HG03439 (cell line): ENCODE data around the gene ARMC10.
"Not testable (repeated sequence)": the region's sequence is repeated elsewhere in the genome, so short reads cannot be mapped to it uniquely, and the experiment has no call there.

Source experiments
- ATAC-seq: cut with Tn5 transposase; IDR thresholded peaks from one replicate; pipeline ENCODE4 v1.9.1; 2021; ENCODE audit warnings: mild to moderate bottlenecking, moderate library complexity; ENCODE audit not compliant: unreplicated experiment

Gene ARMC10

DNA sequence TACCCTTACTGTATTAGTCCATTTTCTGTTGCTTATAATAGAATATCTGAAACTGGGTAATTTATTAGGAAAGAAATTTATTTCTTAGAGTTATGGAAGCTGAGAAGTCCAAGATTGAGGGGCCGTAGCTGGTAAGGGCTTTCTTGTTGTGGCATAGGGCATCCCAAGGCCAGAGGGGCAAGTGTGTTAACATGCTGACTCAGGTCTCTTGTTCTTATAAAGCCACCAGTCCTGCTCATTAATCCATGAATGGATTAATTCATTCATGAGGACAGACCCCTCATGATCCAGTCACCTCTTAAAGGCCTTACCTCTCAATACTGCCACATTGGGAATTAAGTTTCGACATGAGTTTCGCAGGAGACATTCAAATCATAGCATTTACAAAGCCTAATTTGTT is 2.4 kb downstream of the ARMC10 start:
- no peak for ATAC-seq

DNA sequence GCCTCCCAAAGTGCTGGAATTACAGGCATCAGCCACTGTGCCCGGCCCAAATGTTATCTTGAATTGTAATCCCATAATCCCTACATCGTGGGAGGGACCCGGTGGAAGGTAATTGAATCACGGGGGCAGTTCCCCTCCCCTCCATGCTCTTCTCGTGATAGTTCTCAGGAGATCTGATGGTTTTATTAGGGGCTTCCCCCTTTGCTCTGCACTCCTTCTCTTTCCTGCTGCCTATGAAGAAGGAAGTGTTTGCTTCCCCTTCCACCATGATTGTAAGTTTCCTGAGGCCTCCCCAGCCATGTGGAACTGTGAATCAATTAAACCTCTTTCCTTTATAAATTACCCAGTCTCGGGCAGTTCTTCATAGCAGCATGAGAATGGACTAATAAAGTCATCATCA is 3.3 kb downstream of the ARMC10 start:
- not testable (repeated sequence) for ATAC-seq

DNA sequence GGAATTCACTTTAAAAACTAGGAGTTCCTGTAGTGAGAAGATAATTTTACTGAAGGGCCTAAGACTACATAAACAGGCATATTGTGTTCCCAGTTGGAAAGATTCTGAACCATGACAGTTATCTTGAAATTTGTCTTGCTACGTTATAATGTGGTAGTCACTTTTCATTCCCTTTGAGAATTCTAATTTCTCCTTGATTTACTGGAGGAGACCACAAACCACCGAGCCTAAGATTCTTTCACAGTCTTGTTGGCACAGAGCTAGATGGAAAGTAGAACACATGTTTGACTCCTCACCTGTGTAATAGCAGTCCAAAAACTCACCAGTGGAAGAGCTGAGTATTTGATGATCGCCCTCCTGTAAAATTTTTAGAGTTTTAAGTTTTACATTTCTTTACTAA is 4.9 kb downstream of the ARMC10 start:
- ATAC-seq: no peak

DNA sequence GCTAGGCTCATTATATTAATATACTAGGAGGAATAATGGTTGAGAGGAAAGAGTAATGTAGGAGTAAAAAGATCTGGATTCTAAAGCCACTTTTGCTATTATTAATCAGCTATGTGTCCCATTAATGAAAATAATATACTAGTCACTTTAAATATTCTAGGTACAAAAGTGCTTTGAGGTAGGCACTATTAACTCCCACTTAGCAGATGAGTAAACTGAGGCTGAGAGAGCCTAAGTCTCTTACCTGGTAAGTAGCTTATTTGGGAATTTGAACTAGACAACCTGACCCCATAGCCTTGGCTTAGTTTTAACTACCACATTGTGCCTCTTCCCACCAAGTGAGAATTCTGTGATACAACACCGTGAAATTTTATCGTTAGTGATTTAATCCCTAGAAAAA is 6.0 kb downstream of the ARMC10 start:
- no peak for ATAC-seq

DNA sequence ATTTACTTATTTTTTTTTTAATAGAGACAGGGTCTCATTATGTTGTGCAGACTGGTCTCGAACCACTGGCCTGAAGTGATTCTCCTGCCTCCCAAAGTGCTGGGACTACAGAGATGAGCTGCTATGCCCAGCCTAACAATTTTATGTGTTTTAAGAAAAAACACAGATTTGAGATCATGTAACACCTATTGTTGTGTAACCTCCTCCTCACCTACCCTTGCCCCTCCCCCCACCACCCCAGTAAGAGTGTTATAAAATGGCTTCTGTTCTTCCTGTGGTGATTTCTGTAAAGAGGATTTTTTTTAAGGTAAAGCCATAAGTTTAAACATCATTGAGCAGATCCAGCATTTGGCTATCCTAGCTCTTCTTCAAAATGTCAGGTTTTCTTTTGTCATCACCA is 7.6 kb downstream of the ARMC10 start:
- ATAC-seq: no peak

DNA sequence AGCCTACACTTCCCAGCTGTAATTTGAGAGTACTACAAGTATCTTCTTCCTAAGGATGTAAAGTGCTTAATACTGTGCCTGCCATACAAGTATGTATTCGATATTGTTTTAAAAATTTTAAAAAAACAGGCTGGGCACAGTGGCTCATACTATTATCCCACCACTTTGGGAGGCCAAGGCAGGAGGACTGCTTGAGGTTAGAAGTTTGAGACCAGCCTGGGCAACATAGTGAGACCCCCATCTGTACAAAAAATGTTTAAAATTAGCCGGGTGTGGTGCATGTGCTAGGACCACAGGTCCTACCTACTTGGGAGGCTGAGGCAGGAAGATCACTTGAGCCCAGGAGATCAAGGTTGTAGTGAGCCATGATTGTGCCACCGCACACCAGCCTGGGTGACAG is 8.3 kb downstream of the ARMC10 start:
- ATAC-seq: no peak

DNA sequence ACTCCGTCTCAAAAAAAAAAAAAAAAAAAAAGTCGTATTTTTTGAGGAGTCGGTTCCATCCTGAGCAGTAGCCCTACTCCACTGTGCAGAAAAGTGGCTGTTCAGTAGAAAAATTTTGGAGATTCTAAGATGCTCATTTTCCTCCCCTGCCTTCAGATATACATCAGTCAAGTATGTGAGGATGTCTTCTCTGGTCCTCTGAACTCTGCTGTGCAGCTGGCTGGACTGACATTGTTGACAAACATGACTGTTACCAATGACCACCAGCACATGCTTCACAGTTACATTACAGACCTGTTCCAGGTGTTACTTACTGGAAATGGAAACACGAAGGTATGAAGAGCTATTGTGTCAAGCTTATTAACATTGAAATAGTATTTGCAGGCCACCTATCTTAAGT is 17.4 kb downstream of the ARMC10 start:
- ATAC-seq: not testable (repeated sequence)

DNA sequence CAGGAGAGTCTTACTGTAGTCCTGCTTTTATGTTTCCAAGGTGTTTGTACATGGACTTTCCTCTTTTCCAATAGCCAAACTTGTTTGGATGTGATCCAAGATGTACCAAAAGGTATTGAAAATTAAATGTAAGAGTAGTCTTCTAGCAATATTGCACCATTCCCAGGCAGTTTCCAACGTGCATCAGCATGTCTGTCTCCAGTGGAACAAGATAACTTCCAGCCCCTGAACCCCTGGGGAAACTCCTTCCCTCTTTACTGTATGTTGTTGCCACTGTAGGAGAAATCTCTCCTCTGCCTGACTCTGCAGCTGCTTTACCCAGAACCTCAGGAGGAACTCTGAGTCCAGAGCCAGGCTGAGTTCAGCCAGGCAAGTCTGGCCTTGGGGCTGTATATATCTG is 18.5 kb downstream of the ARMC10 start:
- no peak for ATAC-seq

DNA sequence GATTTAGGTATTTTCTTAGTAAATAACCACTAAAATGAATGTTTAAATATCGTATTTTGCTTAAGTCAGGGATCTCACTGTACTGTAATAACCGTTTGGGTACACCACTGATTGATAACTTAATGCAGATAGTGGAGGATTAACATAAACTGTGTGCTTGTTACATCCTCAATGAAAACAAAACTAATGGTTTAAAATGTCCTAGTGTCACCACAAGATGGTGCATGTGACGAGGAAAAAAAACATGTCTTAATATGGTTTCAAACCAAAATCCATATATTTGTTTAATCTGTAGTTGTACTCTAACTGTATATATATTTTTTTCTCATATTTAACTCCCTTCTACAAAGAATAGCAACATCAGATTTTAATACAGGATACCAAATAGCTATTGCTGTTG is 19.2 kb downstream of the ARMC10 start:
- no peak for ATAC-seq

DNA sequence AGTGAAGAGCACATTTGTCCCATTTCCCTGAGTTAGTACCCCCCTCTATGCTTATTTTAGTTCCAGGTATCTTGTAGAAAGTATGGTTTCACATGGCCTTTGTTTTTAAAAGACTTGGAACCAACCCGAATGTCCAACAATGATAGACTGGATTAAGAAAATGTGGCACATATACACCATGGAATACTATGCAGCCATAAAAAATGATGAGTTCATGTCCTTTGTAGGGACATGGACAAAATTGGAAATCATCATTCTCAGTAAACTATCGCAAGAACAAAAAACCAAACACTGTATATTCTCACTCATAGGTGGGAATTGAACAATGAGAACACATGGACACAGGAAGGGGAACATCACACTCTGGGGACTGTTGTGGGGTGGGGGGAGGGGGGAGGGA is 20.6 kb downstream of the ARMC10 start:
- ATAC-seq: not testable (repeated sequence)

DNA sequence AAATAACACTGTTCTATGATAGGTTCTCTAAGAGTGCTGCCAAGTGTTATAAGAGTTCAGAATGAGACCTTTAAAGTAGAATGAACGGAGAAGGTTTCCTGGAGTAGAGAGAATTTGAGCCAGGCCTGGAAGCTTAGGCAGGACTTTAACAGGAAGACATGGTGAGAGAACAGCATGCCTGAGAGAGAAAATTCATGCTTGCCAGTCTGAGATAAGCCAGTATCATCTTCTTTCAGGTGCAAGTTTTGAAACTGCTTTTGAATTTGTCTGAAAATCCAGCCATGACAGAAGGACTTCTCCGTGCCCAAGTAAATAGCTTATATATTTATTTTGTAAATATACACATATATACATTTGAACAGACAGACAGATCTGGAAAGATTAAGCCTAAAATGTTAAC is 22.1 kb downstream of the ARMC10 start:
- ATAC-seq: no peak

DNA sequence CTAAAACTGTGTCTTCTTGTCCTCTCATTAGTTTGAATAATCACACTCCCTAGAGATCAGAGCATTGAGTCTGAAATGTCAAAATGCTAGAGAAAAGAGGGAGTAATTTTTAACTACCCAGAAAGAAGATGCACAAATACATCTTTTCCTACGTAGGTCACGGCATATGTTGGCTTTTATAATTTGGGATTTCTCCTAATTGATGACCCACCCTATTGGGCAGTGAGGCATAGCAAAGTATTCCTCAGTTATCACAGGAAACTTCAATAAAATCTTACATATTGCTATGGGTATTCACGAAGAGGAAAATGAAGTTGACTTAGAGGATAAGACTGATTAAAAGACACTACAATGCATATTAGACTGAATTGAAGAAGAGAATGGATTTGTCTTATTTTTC is 25.4 kb downstream of the ARMC10 start:
- no peak for ATAC-seq

DNA sequence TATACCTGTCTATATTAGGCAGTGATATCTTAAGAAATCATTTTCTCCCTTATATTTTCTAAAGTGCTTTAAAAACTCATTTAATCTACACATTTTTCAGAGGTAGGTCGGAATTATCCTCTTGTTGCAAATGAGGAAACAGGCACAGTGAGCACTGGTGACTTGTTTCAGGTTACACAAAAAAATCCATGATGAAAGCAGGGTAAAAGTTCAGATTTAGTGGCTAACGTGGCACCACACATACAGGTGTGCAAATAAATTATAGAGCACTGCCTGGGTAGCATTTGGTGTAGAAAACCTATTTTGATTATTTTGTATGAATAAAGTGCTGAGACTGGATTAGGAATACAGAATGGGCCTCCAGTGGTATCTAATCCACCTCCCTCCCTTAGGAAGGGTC is 26.6 kb downstream of the ARMC10 start:
- no peak for ATAC-seq

DNA sequence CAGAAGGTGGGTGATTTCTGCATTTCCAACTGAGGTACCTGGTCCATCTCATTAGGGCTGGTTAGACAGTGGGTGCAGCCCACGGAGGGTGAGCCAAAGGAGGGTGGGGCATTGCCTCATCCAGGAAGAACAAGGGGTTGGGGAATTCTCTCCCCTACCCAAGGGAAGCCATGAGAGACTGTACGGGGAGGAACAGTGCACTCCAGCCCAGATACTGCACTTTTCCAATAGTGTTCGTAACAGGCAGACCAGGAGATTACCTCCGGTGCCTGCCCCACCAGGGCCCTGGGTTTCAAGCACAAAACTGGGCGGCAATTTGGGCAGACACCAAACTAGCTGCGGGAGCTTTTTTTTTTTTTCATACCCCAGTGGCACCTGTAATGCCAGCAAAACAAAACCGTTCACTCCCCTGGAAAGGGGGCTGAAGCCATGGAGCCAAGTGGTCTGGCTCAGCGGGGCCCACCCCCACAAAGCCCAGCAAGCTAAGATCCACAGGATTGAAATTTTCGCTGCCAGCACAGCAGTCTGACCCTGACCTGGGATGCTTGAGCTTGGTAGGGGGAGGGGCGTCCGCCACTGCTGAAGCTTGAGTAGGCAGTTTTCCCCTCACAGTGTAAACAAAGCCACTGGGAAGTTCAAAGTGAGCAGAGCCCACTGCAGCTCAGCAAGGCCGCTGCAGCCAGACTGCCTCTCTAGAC is 31.2 kb downstream of the ARMC10 start:
- ATAC-seq: no peak

DNA sequence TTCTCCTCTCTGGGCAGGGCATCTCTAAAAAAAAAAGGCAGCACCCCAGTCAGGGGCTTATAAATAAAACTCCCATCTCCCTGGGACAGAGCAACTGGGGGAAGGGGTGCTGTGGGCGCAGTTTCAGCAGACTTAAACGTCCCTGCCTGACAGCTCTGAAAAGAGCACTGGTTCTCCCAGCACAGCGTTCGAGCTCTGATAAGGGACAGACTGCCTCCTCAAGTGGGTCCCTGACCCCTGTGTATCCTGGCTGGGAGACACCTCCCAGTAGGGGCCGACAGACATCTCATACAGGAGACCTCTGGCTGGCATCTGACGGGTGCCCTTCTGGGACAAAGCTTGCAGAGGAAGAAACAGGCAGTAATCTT is 31.7 kb downstream of the ARMC10 start:
- not testable (repeated sequence) for ATAC-seq

DNA sequence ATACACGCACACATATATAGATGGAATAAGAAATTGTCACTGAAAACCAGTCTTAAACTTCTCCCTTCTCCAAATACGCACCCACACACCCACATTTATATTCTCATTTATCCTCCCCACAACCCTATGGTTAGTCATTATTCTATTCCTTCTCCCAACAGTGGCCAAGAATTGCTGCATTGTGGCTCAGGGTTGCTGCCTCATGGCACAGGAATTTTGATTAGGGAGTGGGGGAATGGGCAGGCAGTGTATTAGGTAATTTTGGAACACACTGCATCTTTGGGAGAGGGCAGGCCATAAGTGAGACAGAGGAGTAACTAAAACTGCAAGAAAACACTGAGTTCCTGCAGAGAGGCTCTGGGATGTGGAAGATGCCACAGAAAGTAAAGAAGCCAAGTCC is 38.2 kb downstream of the ARMC10 start:
- no peak for ATAC-seq

DNA sequence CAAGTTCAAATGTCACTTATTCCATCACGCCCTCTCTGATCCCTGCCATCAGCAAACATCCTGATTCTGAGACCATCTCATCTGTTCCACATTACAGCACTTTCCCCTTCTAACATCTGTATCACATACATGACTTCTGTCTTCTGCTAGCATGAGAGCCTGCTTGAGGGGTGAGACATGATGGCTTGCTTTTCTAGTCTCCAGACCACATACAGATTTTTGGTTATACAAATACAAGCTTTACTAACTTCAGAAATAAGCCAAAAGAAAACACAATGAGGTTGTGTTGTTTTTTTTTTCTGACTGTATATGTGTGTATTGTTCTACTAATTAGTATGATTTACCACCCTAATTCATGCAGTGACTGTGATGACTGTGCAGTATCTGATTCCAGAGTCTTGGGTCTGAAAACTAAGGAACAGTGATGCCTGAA is 39.7 kb downstream of the ARMC10 start:
- no peak for ATAC-seq

DNA sequence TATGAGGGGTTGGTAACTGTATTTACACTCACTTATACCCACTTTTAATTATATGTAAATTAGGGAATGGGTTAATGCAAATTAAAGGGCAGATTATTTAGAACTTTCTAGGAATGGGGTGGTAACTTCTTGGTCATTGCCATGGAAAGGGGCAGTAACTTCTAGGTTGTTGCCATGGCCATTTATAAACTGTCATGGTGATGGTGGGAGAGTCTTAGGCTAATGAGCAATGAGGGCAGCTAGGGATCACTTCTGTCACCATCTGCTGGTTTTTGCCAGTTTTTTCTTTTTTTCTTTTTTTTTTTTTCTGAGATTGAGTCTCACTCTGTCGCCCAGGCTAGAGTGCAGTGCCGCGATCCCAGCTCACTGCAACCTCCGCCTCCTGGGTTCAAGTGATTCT is 40.8 kb downstream of the ARMC10 start:
- ATAC-seq: no peak

DNA sequence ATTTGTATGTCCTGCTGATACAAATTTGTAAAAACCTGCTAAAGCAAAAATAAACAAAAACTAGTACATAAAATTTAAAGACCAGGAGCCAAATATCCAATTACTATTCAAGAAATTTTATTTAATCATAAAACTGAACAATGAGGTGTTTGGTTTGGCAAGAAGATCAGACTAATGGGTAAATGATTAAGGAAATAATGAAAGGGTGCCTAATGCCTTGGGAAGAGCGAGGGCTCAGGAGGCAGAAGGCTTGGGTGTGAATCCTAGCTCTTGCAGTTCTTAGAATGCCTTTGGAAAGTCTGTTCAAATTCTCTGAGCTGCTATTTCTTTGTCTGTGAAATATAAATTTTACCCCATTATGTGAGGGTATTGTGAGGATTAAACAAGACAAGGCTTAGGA is 41.6 kb downstream of the ARMC10 start:
- ATAC-seq: no peak

DNA sequence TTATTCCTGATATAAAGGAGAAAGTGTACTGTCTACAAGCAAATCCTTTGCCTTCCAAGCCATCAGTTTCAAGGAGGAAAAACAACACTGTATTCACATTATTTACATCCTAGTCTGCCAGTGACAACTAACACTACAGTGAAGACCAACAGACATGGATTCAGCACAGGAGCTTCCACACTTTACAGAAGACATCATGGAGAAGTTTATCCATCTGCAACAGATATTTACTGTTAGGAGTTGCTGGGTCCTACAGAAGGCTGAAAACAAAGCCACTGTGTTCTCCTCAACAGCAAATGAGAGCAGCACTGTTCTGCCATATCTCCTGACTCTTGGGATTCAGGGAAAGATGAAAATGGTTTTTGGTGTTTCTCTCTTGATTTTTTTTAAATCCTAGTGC is 42.1 kb downstream of the ARMC10 start:
- ATAC-seq: no peak

DNA sequence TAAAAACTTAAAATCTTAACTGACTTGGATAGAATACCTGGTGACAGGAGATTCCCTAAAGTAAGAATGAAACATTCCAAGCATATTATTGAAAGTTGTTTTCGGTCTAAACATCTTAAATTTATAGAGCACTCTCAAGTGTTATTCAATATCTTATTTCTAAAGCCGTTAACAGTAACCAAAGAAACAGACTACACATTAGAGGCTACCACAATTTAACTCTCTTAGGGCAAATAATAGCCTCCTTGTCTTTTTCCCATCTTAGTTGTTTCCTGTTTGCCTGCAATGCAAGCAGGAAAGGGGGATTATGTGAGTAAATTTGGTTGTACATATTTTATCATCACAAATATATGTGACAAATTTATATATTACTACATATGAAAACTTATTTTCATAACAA is 42.5 kb downstream of the ARMC10 start:
- no peak for ATAC-seq

DNA sequence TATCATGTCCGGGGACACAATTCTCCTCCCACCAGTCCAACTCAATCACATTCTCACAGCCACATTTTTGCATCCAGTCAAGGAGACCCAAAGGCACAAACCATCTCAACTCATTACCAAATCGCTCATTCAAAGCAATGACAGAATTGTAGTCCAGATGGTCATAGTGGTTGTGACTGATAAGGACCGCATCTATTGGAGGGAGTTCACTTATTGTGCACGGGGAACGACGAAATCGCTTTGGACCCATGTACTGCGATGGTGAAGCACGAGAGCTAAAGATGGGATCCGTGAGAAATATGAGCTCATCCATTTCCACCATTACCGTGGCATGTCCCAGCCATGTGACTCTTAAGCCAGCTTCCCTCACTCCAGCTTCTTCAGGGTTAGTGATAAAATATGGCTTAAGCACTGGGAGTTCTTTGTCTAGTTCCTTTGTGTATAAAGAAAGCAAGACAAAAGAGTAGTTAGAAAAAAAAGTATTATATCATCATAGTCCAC is 44.9 kb downstream of the ARMC10 start:
- ATAC-seq: no peak

DNA sequence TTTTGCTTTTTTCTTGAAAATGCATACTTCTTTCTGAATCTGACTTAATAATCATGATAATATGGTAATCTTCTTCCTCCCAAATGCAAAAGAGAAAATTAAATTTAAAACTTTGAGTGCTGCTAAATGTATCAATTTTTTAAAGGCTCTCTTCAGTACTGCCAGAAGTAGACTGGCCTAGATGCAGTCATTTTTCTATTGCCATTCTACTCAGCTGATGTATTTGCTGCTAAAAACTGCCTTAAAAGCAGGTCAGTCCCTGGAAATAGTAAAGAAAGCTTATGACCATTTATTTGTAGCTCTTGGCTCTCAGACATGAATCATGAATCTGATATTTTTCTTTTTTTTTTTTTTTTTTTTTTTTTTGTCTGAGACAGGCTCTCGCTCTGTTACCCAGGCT is 45.4 kb downstream of the ARMC10 start:
- ATAC-seq: no peak
